H1 (cell line): ENCODE data around the gene DUSP7. TPM values are rescaled to one million over a fixed set of nuclear protein-coding genes. Genes with fewer than 3 reads are reported as not detected.

Experiments
- CTCF ChIA-PET: fragments of 300-600 bp; sonication (Branson Sonifier 250); formaldehyde crosslinking; loops from one replicate; lab custom pipeline; 2021; ENCODE audit not compliant: partially characterized antibody; lab: Charles Lee
- POLR2A ChIA-PET: fragments of 300-600 bp; sonication (Branson Sonifier 250); formaldehyde crosslinking; loops from one replicate; lab custom pipeline; 2021; ENCODE audit warnings: inconsistent platforms; ENCODE audit not compliant: partially characterized antibody; lab: Charles Lee
- DNase-seq, 2 experiments: peaks; one replicate each; pipeline versions ENCODE4 v3.0.0 to v3.0.0-alpha.2; 2010 to 2022; ENCODE audit warnings: low spot score in 2 of 2, low read depth in 1 of 2, mixed read lengths in 1 of 2
- FAIRE-seq: peaks from 2 replicates; lab custom pipeline; 2011; peaks lifted over from hg19 to GRCh38; lab: Jason Lieb, UNC
- H2AFZ ChIP-seq: 2 replicates; pipeline ENCODE4 v1.8.1; 2012; ENCODE audit warnings: low read length, inconsistent platforms
- H2AK5ac ChIP-seq: 2 replicates; pipeline ENCODE4 v1.6.1; 2013; ENCODE audit warnings: low read depth, low read length
- H2BK120ac ChIP-seq: replicated peaks from 2 replicates; pipeline ENCODE3; 2013; ENCODE audit warnings: low read depth, low read length, inconsistent platforms
- H2BK12ac ChIP-seq: 2 replicates; pipeline ENCODE4 v1.6.1; 2013; ENCODE audit warnings: low read depth, low read length
- H2BK15ac ChIP-seq: 2 replicates; pipeline ENCODE4 v1.6.1; 2013; ENCODE audit warnings: low read length
- H2BK20ac ChIP-seq: 2 replicates; pipeline ENCODE4 v1.6.1; 2013; ENCODE audit warnings: low read length
- H2BK5ac ChIP-seq: 2 replicates; pipeline ENCODE4 v1.6.1; 2013; ENCODE audit warnings: low read depth, low read length
- H3K14ac ChIP-seq: 2 replicates; pipeline ENCODE4 v1.6.1; 2013; ENCODE audit warnings: inconsistent platforms; ENCODE audit not compliant: insufficient read length
- H3K18ac ChIP-seq: 2 replicates; pipeline ENCODE4 v1.6.1; 2013; ENCODE audit warnings: low read length; ENCODE audit errors: extremely low read depth
- H3K23ac ChIP-seq: 2 replicates; pipeline ENCODE4 v1.6.1; 2013; ENCODE audit warnings: inconsistent platforms; ENCODE audit not compliant: insufficient read length
- H3K23me2 ChIP-seq: 2 replicates; pipeline ENCODE4 v1.6.1; 2013; ENCODE audit warnings: low read depth, low read length
- H3K27ac ChIP-seq: 2 replicates; pipeline ENCODE4 v1.6.1; 2011; ENCODE audit warnings: low read depth, low read length, inconsistent platforms
- H3K27me3 ChIP-seq, 4 experiments: replicated peaks in 1 of 4; 1 replicate in 1 of 4; 2 replicates in 3 of 4; pipeline versions ENCODE4 v1.6.1 to v1.8.1; 2011 to 2013; ENCODE audit warnings: low read length in 3 of 4, mild to moderate bottlenecking in 3 of 4, inconsistent platforms in 2 of 4, mixed read lengths in 2 of 4, moderate library complexity in 1 of 4; ENCODE audit not compliant: control insufficient read depth in 3 of 4, insufficient read depth in 3 of 4; ENCODE audit errors: extremely low read depth in 1 of 4
- H3K36me3 ChIP-seq, 4 experiments: 2 replicates each; pipeline versions ENCODE4 v1.6.1 to v1.8.1; 2011 to 2013; ENCODE audit warnings: mild to moderate bottlenecking in 4 of 4, low read length in 3 of 4, moderate library complexity in 2 of 4, control low read depth in 1 of 4, inconsistent platforms in 1 of 4; ENCODE audit not compliant: insufficient read depth in 4 of 4, control insufficient read depth in 2 of 4
- H3K4ac ChIP-seq: replicated peaks from 2 replicates; pipeline ENCODE3; 2013; ENCODE audit warnings: low read length, low read depth, mixed read lengths, inconsistent platforms; ENCODE audit not compliant: insufficient read length
- H3K4me1 ChIP-seq, 4 experiments: replicated peaks in 1 of 4; 1 replicate in 1 of 4; 2 replicates in 3 of 4; pipeline versions ENCODE4 v1.6.1 to v1.8.1; 2011 to 2013; ENCODE audit warnings: low read length in 3 of 4, inconsistent platforms in 2 of 4, mixed read lengths in 1 of 4; ENCODE audit not compliant: insufficient read depth in 4 of 4, control insufficient read depth in 3 of 4
- H3K4me2 ChIP-seq, 2 experiments: 2 replicates each; pipeline versions ENCODE4 v1.6.1 to v1.8.1; 2011 to 2013; ENCODE audit warnings: low read depth in 2 of 2, low read length in 2 of 2, control low read depth in 1 of 2, inconsistent platforms in 1 of 2, mild to moderate bottlenecking in 1 of 2; ENCODE audit not compliant: insufficient read depth in 1 of 2
- H3K4me3 ChIP-seq, 4 experiments: fragments of 200-600, 300-600 bp in 1 of 4; sonication (generic), shearing (Covaris generic), sonication (Bioruptor Twin) in 1 of 4; 2 replicates each; pipeline versions ENCODE4 v1.5.1 to v1.8.1; 2011 to 2016; ENCODE audit warnings: low read length in 4 of 4, low read depth in 3 of 4, control low read depth in 2 of 4, inconsistent platforms in 2 of 4, mild to moderate bottlenecking in 2 of 4, mixed read lengths in 1 of 4, moderate library complexity in 1 of 4; ENCODE audit not compliant: insufficient read depth in 2 of 4; ENCODE audit errors: extremely low read depth in 1 of 4
- H3K56ac ChIP-seq: replicated peaks from 2 replicates; pipeline ENCODE3; 2013; ENCODE audit warnings: low read depth, mild to moderate bottlenecking, mixed read lengths, low read length, inconsistent platforms; ENCODE audit not compliant: insufficient read length
- H3K79me1 ChIP-seq: 2 replicates; pipeline ENCODE4 v1.6.1; 2013; ENCODE audit warnings: low read depth, low read length, control low read depth
- H3K79me2 ChIP-seq, 2 experiments: 2 replicates each; pipeline versions ENCODE4 v1.6.1 to v1.8.1; 2012 to 2013; ENCODE audit warnings: low read length in 2 of 2, mild to moderate bottlenecking in 2 of 2, inconsistent platforms in 1 of 2; ENCODE audit not compliant: insufficient read depth in 2 of 2, control insufficient read depth in 1 of 2
- H3K9ac ChIP-seq, 4 experiments: replicated peaks in 1 of 4; 1 replicate in 1 of 4; 2 replicates in 3 of 4; pipeline versions ENCODE4 v1.6.1 to v1.8.1; 2011 to 2013; ENCODE audit warnings: low read depth in 3 of 4, low read length in 3 of 4, control low read depth in 2 of 4, mild to moderate bottlenecking in 2 of 4, moderate library complexity in 2 of 4, inconsistent platforms in 1 of 4; ENCODE audit errors: extremely low read depth in 1 of 4
- H3K9me3 ChIP-seq, 2 experiments: 2 replicates each; pipeline versions ENCODE4 v1.6.1 to v1.8.1; 2012 to 2013; ENCODE audit warnings: mild to moderate bottlenecking in 2 of 2, moderate library complexity in 2 of 2, control low read depth in 1 of 2, inconsistent platforms in 1 of 2, low read depth in 1 of 2, low read length in 1 of 2, mixed read lengths in 1 of 2; ENCODE audit not compliant: insufficient read depth in 2 of 2
- H4K20me1 ChIP-seq, 2 experiments: replicated peaks in 1 of 2; 2 replicates each; pipeline versions ENCODE3 to v1.8.1; 2011 to 2013; ENCODE audit warnings: inconsistent platforms in 2 of 2, low read length in 2 of 2, mild to moderate bottlenecking in 1 of 2; ENCODE audit not compliant: insufficient read depth in 2 of 2, control insufficient read depth in 1 of 2
- H4K5ac ChIP-seq: 2 replicates; pipeline ENCODE4 v1.6.1; 2013; ENCODE audit warnings: low read length, low read depth, mixed read lengths, inconsistent platforms; ENCODE audit not compliant: insufficient read length
- H4K8ac ChIP-seq: 2 replicates; pipeline ENCODE4 v1.8.0; 2013; ENCODE audit warnings: mild to moderate bottlenecking, moderate library complexity, low read length, inconsistent platforms; ENCODE audit not compliant: insufficient read depth; ENCODE audit errors: extremely low read depth
- H4K91ac ChIP-seq: replicated peaks from 2 replicates; pipeline ENCODE3; 2013; ENCODE audit warnings: low read length, mixed read lengths, inconsistent platforms; ENCODE audit not compliant: insufficient read length
- FOSL1 ChIP-seq: IDR thresholded peaks from 2 replicates; pipeline ENCODE4 v1.6.1; 2011; ENCODE audit warnings: mild to moderate bottlenecking, low read depth, low read length, moderate library complexity; ENCODE audit not compliant: insufficient read depth
- WGBS, 2 experiments: shearing (Covaris generic) in 1 of 2; methylation state at CpG; one replicate each; pipeline versions ENCODE4 v1.1.6 to v1.1.7; 2013 to 2015; ENCODE audit warnings: low lambda C conversion rate in 2 of 2, mixed read lengths in 2 of 2, inconsistent platforms in 1 of 2, low coverage in 1 of 2, missing lambda C conversion rate in 1 of 2; ENCODE audit not compliant: insufficient replicate concordance in 2 of 2, insufficient coverage in 1 of 2, insufficient read length in 1 of 2; ENCODE audit errors: extremely low coverage in 1 of 2, missing lambda C conversion rate in 1 of 2; 5-methylcytosine and 5-hydroxymethylcytosine counted together
- polyA plus RNA-seq, 7 experiments: library from polyadenylated mRNA; depleted of rRNA in 3 of 7; stranded (reverse) in 5 of 7; unstranded in 2 of 7; fragments of >200 nt in 5 of 7; fragments of 200-250 nt in 2 of 7; gene quantifications; 1 replicate in 5 of 7; 2 replicates in 1 of 7; 4 replicates in 1 of 7; pipeline versions ENCODE4 v1.2.1 to v1.2.3, GENCODE V29; 2011 to 2013; ENCODE audit warnings: missing spikeins in 2 of 7, mixed read lengths in 2 of 7
- total RNA-seq: library from RNA; stranded (reverse); fragmentation: NEBNext Ultra II Directional; extraction: Animal tissue kit (Norgen Biotek cat#: 25700); gene quantifications from 2 replicates; pipeline ENCODE4 v1.2.1, GENCODE V29; 2021

DUSP7 gene
- total and polyA plus RNA-seq, 2 of the 8 experiments (the other 6 are each of a cell fraction or from before 2014, with no cell fraction given) = 19.4 to 24.9 TPM

DNA sequence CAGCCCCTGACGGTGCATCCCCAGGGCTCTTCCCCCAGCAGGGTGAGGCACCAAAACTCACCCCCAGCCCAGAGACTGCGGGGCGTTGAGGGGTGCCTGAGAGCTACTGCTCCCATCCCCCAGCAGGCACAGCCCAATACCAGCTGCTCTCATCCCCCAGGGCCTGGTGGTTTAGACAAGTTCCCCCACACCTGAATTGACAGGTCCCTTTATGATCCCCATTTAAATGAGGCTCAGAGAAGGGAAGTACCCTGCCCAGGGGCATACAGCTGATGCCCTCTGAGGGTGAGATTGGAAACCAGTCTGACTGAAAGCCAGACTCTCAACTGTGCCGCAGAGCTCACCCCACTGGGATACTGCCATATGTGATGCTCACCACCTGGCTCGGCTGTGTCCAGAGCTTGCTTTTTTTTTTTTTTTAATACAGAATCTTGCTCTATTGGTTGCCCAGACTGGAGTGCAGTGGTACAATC lies 20.1 kb downstream of the DUSP7 start:
- peaks cover 0 to 6% (median 1%) of the 10 kb centered on the region in 4 experiments; a peak in 2 of 7 replicates for H3K4me1 ChIP-seq
- H3K18ac ChIP-seq = no peak overlapping the region
- no peak overlapping the region for H2BK15ac ChIP-seq
- no peak overlapping the region for H3K9ac ChIP-seq
- no peak overlapping the region for H4K91ac ChIP-seq
- H3K27me3 ChIP-seq = no peaks in the 10 kb centered on the region
- H3K4me2 ChIP-seq = no peak overlapping the region
- H3K36me3 ChIP-seq = no peaks in the 10 kb centered on the region
- no peak overlapping the region for H3K23ac ChIP-seq
- H3K79me1 ChIP-seq = no peaks in the 10 kb centered on the region
- no peaks in the 10 kb centered on the region for H4K20me1 ChIP-seq
- no peak overlapping the region for H2BK5ac ChIP-seq
- 90% methylated on average over 5 of the region's 5 CpGs; no CpG with 5 or more reads in 1 of the 2 experiments for WGBS, 2 experiments
- no peaks in the 10 kb centered on the region for H3K9me3 ChIP-seq
- DNase-seq (no peak), FAIRE-seq (no peak)
- no peak overlapping the region for H2BK12ac ChIP-seq
- 0 out of 2 replicates have a peak overlapping the region, but pooled peaks have one; percentile 29 for H2AK5ac ChIP-seq
- POLR2A ChIA-PET = interaction anchor here (0.7 to 1.9 kb wide), 7 partner anchors 13 to 51 kb away, joined by 3 to 6 read pairs (median 3); partner anchors contain the start of gene RPL29
- no peak overlapping the region for H4K8ac ChIP-seq
- H3K56ac ChIP-seq = no peak overlapping the region
- no peak overlapping the region for H3K14ac ChIP-seq
- H3K4me3 ChIP-seq = no peak overlapping the region
- no peaks in the 10 kb centered on the region for H3K23me2 ChIP-seq
- H2BK120ac ChIP-seq = no peak overlapping the region
- CTCF ChIA-PET = interaction anchor here (0.6 to 33.0 kb wide), 12 partner anchors 7 to 184 kb away, joined by 3 to 984 read pairs (median 6); partner anchors contain the start of genes DUSP7 and RRP9
- H3K27ac ChIP-seq = no peak overlapping the region
- no peaks in the 10 kb centered on the region for H3K79me2 ChIP-seq
- no peak overlapping the region for H2AFZ ChIP-seq
- H4K5ac ChIP-seq = no peak overlapping the region
- H2BK20ac ChIP-seq = no peak overlapping the region
- H3K4ac ChIP-seq = no peak overlapping the region
- TF ChIP-seq FOSL1 = no peak
